ENCODE data around the gene TRIP13. TPM values are rescaled to one million over a fixed set of nuclear protein-coding genes. Genes with fewer than 3 reads are reported as not detected.

Gene TRIP13
- total and polyA plus RNA-seq, 10 of the 15 experiments (the other 5 are each of a cell fraction or from before 2014, with no cell fraction given), result 15.1 to 64.9 (median 32.2) TPM

DNA sequence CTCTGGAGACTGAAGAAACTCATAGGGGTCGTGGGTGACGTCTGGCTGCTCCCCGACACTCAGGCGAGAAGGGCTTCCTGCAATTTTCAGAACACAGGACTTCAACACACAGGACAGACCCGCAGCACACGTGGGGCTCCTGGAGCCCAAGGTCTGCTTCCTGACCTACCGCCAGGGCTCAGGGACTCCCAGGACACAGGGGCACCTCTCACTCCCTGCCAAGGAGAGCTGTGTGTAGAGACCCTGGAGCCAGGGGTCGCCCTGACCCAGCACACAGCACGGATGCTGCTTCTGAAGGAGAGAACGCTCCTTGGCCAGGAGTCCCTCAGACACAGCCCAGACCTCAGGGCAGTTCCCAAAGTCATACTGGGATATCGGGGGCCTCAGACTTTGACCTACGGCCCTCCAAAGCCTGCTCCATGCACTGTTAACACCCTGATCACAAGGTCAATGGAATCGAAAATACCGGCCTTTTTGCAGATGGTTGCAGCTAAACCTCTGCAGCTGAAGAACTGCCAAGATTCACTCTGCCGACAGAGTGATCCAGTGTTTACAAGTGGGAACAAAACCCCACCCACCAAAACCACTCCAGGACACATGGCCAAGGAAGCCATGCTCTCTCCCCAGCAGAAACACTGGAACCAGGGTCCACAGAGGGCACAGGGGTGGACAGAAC is 28.1 kb upstream of the TRIP13 start:
- Histone ChIP-seq H3K9me3 (replicated peaks; ENCODE audit: control insufficient read depth, insufficient read depth, low read length) (no peaks in the 10 kb centered on the region), H3K4me2 (ENCODE audit: control insufficient read depth, insufficient read depth) (no peak overlapping the region), H4K20me1 (ENCODE audit: control insufficient read depth, insufficient read depth) (no peaks in the 10 kb centered on the region), H2AFZ (ENCODE audit: control insufficient read depth, low read depth, low read length) (no peak overlapping the region), H3K9ac (ENCODE audit: control insufficient read depth, insufficient read depth, low read length) (no peak overlapping the region), H3K4me1 (ENCODE audit: control insufficient read depth, insufficient read depth, low read length) (no peaks in the 10 kb centered on the region), H3K4me3 (no peak overlapping the region), H3K79me2 (ENCODE audit: control insufficient read depth, insufficient read depth, low read length) (no peaks in the 10 kb centered on the region), H3K36me3 (ENCODE audit: control insufficient read depth in 2 of 2, insufficient read depth in 2 of 2, low read length in 1 of 2) (peaks cover 22 to 36% of the 10 kb centered on the region in 2 experiments; a peak in 3 of 4 replicates), H3K27me3 (replicated peaks in 1 of 2; ENCODE audit: control insufficient read depth in 2 of 2, insufficient read depth in 2 of 2, low read length in 1 of 2) (no peaks in the 10 kb centered on the region), H3K27ac (ENCODE audit: control insufficient read depth, insufficient read depth) (no peak overlapping the region)
- DNase-seq (ENCODE audit: low read depth, low spot score) (no peak), FAIRE-seq (no peak), ATAC-seq (no peak)
- ChIA-PET SMC1A (ENCODE audit: uncharacterized antibody, unreplicated experiment) (interaction anchor here (0.6 kb wide), 1 partner anchor 269 kb away, joined by 3 read pairs; no protein-coding TSS in a partner anchor), CTCF (no interaction called here), RAD21 (ENCODE audit: unreplicated experiment) (no interaction called here), POLR2A (no interaction called here)
- intact Hi-C loops (cut with micrococcal nuclease; ENCODE audit: unreplicated experiment), result no loop called here
- WGBS (ENCODE audit: insufficient coverage, insufficient replicate concordance, low lambda C conversion rate, missing lambda C conversion rate), result over 99% methylated on average over 15 of the region's 15 CpGs
- BruUV-seq (replicated peaks), result no TSS peak
- in situ Hi-C loops (cut with MboI), result no loop called here
- TF ChIP-seq GATAD2B (conservative IDR thresholded peaks at IDR 0.05; ENCODE audit: low read depth), result no peak

DNA sequence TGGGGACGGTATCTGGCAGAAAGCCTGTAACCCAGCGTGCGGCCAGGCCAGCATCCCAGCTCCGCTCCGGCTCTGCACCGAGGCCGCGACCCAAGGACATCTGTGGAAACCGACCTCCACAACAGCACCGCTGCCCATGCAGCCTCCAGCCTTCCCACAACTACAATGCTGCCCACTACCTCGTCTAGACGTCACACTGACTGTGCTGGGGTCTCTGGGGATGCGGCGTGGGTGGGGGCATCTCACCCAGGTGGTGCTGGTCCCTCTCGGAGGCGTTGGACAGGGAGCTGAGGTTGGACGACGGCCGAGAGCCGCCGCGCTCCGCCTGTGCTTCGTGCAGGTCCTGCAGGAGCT is 27.5 kb upstream of the TRIP13 start:
- intact Hi-C loops (cut with micrococcal nuclease; ENCODE audit: unreplicated experiment), result no loop called here
- no peak for FAIRE-seq
- POLR2A ChIA-PET, result no interaction called here

More for the DNA sequence above, 27.5 kb upstream of the TRIP13 start:
- no peak overlapping the region for H3K9ac ChIP-seq (ENCODE audit: control insufficient read depth, insufficient read depth, low read length)
- BruUV-seq (replicated peaks), result no TSS peak
- H3K27ac ChIP-seq (ENCODE audit: control insufficient read depth, insufficient read depth), result no peak overlapping the region
- TF ChIP-seq IKZF1 (conservative IDR thresholded peaks at IDR 0.05) (no peak), FOXK2 (IDR thresholded peaks at IDR 0.05) (no peak)
- TF ChIP-seq, protein P1, sequence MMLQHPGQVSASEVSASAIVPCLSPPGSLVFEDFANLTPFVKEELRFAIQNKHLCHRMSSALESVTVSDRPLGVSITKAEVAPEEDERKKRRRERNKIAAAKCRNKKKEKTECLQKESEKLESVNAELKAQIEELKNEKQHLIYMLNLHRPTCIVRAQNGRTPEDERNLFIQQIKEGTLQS (IDR thresholded peaks at IDR 0.05; ENCODE audit: borderline replicate concordance, extremely low read depth, low read depth, low read length), result no peak
- TF ChIP-seq, protein P2, sequence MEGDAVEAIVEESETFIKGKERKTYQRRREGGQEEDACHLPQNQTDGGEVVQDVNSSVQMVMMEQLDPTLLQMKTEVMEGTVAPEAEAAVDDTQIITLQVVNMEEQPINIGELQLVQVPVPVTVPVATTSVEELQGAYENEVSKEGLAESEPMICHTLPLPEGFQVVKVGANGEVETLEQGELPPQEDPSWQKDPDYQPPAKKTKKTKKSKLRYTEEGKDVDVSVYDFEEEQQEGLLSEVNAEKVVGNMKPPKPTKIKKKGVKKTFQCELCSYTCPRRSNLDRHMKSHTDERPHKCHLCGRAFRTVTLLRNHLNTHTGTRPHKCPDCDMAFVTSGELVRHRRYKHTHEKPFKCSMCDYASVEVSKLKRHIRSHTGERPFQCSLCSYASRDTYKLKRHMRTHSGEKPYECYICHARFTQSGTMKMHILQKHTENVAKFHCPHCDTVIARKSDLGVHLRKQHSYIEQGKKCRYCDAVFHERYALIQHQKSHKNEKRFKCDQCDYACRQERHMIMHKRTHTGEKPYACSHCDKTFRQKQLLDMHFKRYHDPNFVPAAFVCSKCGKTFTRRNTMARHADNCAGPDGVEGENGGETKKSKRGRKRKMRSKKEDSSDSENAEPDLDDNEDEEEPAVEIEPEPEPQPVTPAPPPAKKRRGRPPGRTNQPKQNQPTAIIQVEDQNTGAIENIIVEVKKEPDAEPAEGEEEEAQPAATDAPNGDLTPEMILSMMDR (IDR thresholded peaks at IDR 0.05 in 2 of 3, conservative IDR thresholded peaks at IDR 0.05 in 1 of 3; ENCODE audit: control insufficient read depth in 2 of 3, extremely low read depth in 1 of 3, insufficient read depth in 1 of 3, low read depth in 3 of 3, low read length in 3 of 3), result no peak
- TF ChIP-seq, protein P3, sequence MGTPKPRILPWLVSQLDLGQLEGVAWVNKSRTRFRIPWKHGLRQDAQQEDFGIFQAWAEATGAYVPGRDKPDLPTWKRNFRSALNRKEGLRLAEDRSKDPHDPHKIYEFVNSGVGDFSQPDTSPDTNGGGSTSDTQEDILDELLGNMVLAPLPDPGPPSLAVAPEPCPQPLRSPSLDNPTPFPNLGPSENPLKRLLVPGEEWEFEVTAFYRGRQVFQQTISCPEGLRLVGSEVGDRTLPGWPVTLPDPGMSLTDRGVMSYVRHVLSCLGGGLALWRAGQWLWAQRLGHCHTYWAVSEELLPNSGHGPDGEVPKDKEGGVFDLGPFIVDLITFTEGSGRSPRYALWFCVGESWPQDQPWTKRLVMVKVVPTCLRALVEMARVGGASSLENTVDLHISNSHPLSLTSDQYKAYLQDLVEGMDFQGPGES (IDR thresholded peaks at IDR 0.05), result no peak
- ATAC-seq (no peak), DNase-seq (ENCODE audit: low read depth, low spot score) (no peak)
- H3K36me3 ChIP-seq (ENCODE audit: control insufficient read depth in 2 of 2, insufficient read depth in 2 of 2, low read length in 1 of 2), result peaks cover 22 to 40% of the 10 kb centered on the region in 2 experiments; a peak in 3 of 4 replicates
- H3K4me3 ChIP-seq, result no peak overlapping the region
- in situ Hi-C loops (cut with MboI), result no loop called here
- 92% methylated on average over 24 of the region's 24 CpGs for WGBS (ENCODE audit: insufficient coverage, insufficient replicate concordance, low lambda C conversion rate, missing lambda C conversion rate)
- H3K4me1 ChIP-seq (ENCODE audit: control insufficient read depth, insufficient read depth, low read length), result no peaks in the 10 kb centered on the region
- no peak overlapping the region for H2AFZ ChIP-seq (ENCODE audit: control insufficient read depth, low read depth, low read length)
- H3K27me3 ChIP-seq (replicated peaks in 1 of 2; ENCODE audit: control insufficient read depth in 2 of 2, insufficient read depth in 2 of 2, low read length in 1 of 2), result no peaks in the 10 kb centered on the region
- H3K79me2 ChIP-seq (ENCODE audit: control insufficient read depth, insufficient read depth, low read length), result no peaks in the 10 kb centered on the region
- no peaks in the 10 kb centered on the region for H3K9me3 ChIP-seq (replicated peaks; ENCODE audit: control insufficient read depth, insufficient read depth, low read length)
- no peak overlapping the region for H3K4me2 ChIP-seq (ENCODE audit: control insufficient read depth, insufficient read depth)
- H4K20me1 ChIP-seq (ENCODE audit: control insufficient read depth, insufficient read depth), result no peaks in the 10 kb centered on the region
- ChIA-PET RAD21 (ENCODE audit: unreplicated experiment) (no interaction called here), CTCF (no interaction called here), SMC1A (ENCODE audit: uncharacterized antibody, unreplicated experiment) (interaction anchor here (0.6 kb wide), 1 partner anchor 268 kb away, joined by 3 read pairs; no protein-coding TSS in a partner anchor)

Measured in GM12878 (cell line).